ENCODE measurements around the gene LYG2. TPM values are rescaled to one million over a fixed set of nuclear protein-coding genes. Genes with fewer than 3 reads are reported as not detected.
"Not testable (repeated sequence)": the region's sequence is repeated elsewhere in the genome, so short reads cannot be mapped to it uniquely, and the experiment has no call there.

The LYG2 gene
- total RNA-seq, 1 donor from 2014 or later: not detected

DNA sequence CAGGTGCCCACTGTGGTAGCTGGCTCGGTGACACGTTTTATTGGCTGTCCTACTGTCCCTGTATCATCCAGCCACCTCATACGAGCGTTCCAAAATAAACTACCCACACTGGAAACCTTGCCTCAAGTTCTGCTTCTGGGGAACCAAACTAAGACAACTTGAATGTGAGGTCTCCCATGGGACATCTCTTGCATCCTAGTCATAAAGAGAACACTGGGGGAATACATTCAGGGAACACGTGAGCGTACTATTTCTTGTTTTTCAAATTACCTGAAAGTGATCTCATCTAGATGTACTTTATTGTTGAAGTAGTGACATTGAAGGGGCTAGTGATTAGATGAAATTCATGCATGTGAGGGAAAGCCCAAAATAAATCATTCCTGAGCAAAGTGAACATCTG lies 15.0 kb downstream of the LYG2 start:
- H3K4me1 Mint-ChIP-seq (ENCODE audit: low read depth): no peaks in the 10 kb centered on the region
- H3K27me3 Mint-ChIP-seq (ENCODE audit: low read depth): no peaks in the 10 kb centered on the region
- H3K4me3 Mint-ChIP-seq (ENCODE audit: unreplicated experiment): no peak overlapping the region
- TF ChIP-seq CTCF (IDR thresholded peaks at IDR 0.05): no peak
- no peak for DNase-seq (ENCODE audit: low spot score)
- no peaks in the 10 kb centered on the region for H3K9me3 Mint-ChIP-seq (ENCODE audit: low read depth)
- no peaks in the 10 kb centered on the region for H3K36me3 Mint-ChIP-seq (ENCODE audit: low read depth)
- H3K27ac Mint-ChIP-seq (ENCODE audit: unreplicated experiment): no peak overlapping the region

- H3K27me3 Mint-ChIP-seq (ENCODE audit: low read depth): no peaks in the 10 kb centered on the region
- no peak overlapping the region for H3K4me3 Mint-ChIP-seq (ENCODE audit: unreplicated experiment)
- peaks cover 5% of the 10 kb centered on the region for H3K9me3 Mint-ChIP-seq (ENCODE audit: low read depth)
- H3K36me3 Mint-ChIP-seq (ENCODE audit: low read depth): peaks cover 2% of the 10 kb centered on the region
- no peaks in the 10 kb centered on the region for H3K4me1 Mint-ChIP-seq (ENCODE audit: low read depth)
- no peak for DNase-seq (ENCODE audit: low spot score)
- TF ChIP-seq CTCF (IDR thresholded peaks at IDR 0.05): no peak
- no peak overlapping the region for H3K27ac Mint-ChIP-seq (ENCODE audit: unreplicated experiment)
Observed at GRCh38 chr2:99238599-99238998, 16.9 kb downstream of the LYG2 start.

DNA sequence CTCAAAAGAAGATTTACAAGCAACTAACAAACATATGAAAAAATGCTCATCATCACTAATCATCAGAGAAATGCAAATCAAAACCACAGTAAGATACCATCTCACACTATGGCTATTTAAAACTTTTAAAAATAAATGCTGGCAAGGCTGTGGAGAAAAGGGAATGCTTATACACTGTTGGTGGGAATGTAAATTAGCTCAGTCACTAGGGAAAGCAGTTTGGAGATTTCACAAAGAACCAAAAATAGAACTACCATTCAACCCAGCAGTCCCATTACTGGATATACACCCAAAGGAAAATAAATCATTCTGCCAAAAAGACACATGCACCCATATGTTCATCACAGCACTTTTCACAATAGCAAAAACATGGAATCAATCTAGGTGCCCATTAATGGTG lies 22.3 kb downstream of the LYG2 start:
- not testable (repeated sequence) for H3K27ac Mint-ChIP-seq (ENCODE audit: unreplicated experiment); H3K27me3 Mint-ChIP-seq (ENCODE audit: low read depth); H3K4me3 Mint-ChIP-seq (ENCODE audit: unreplicated experiment); DNase-seq (ENCODE audit: low spot score); H3K4me1 Mint-ChIP-seq (ENCODE audit: low read depth)
- Mint-ChIP-seq H3K36me3 (ENCODE audit: low read depth) (peaks cover 18% of the 10 kb centered on the region), H3K9me3 (ENCODE audit: low read depth) (peaks cover 42% of the 10 kb centered on the region)

GRCh38 chr2:99217929-99218501 lies 37.5 kb downstream of the LYG2 start:
- H3K9me3 Mint-ChIP-seq (ENCODE audit: low read depth): no peaks in the 10 kb centered on the region
- TF ChIP-seq CTCF (IDR thresholded peaks at IDR 0.05): no peak
- H3K27ac Mint-ChIP-seq (ENCODE audit: unreplicated experiment): no peak overlapping the region
- H3K36me3 Mint-ChIP-seq (ENCODE audit: low read depth): peaks cover 4% of the 10 kb centered on the region
- no peak for DNase-seq (ENCODE audit: low spot score)
- no peak overlapping the region for H3K4me3 Mint-ChIP-seq (ENCODE audit: unreplicated experiment)
- H3K4me1 Mint-ChIP-seq (ENCODE audit: low read depth): no peaks in the 10 kb centered on the region
- H3K27me3 Mint-ChIP-seq (ENCODE audit: low read depth): no peaks in the 10 kb centered on the region

DNA sequence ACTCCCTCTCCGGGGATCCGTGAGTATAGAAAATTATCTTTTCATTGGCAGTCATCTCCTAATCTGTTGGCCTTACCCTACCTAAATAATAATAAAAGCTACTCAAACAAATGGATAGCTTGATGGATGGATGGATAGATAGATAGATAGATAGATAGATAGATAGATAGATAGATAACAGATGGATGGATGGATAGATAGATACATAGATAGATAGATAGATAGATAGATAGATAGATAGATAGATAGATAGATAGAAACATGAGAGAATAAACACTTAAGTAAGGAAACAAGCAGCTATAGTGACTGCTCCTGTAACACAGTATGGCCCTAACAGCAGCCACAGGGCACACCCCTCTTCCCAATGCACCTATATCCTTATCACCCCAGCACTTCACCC lies 39.4 kb downstream of the LYG2 start:
- Mint-ChIP-seq H3K9me3 (ENCODE audit: low read depth) (no peaks in the 10 kb centered on the region), H3K27ac (ENCODE audit: unreplicated experiment) (no peak overlapping the region), H3K4me1 (ENCODE audit: low read depth) (no peaks in the 10 kb centered on the region), H3K27me3 (ENCODE audit: low read depth) (no peaks in the 10 kb centered on the region), H3K4me3 (ENCODE audit: unreplicated experiment) (no peak overlapping the region), H3K36me3 (ENCODE audit: low read depth) (peaks cover 4% of the 10 kb centered on the region)
- DNase-seq (ENCODE audit: low spot score): no peak
- TF ChIP-seq CTCF (IDR thresholded peaks at IDR 0.05): no peak

DNA sequence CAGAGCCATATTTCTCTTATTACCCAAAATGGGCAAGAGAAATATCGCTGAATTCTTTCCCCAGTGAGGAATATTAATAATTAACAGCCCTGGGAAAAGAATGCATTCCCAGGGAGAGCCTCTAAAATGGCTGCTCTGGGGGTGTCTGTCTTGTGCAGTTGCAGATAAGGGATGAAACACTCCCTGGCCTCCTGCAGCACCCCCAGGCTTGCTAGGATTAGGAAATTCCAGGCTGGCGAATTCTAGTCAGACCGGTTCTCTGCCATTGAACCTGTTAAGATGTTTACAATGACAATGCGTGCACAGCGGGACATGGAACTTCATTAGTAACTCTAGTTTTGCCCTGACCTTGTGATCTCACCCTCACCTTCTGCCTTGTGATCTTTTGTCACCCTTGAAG lies 50.0 kb downstream of the LYG2 start:
- H3K27ac Mint-ChIP-seq (ENCODE audit: unreplicated experiment): no peak overlapping the region
- no peak for TF ChIP-seq CTCF (IDR thresholded peaks at IDR 0.05)
- no peaks in the 10 kb centered on the region for H3K27me3 Mint-ChIP-seq (ENCODE audit: low read depth)
- H3K36me3 Mint-ChIP-seq (ENCODE audit: low read depth): peaks cover 8% of the 10 kb centered on the region
- no peak for DNase-seq (ENCODE audit: low spot score)
- no peaks in the 10 kb centered on the region for H3K4me1 Mint-ChIP-seq (ENCODE audit: low read depth)
- no peak overlapping the region for H3K4me3 Mint-ChIP-seq (ENCODE audit: unreplicated experiment)
- H3K9me3 Mint-ChIP-seq (ENCODE audit: low read depth): peaks cover 27% of the 10 kb centered on the region
